Suprapubic skin (tissue), 4 donors: ENCODE measurements around the gene DAAM2.

Source experiments
- EP300 ChIP-seq: sonication (generic); formaldehyde crosslinking; IDR thresholded peaks from one replicate; pipeline ENCODE4 v1.6.1; 2017; ENCODE audit warnings: antibody characterized with exemption
- POLR2AphosphoS5 ChIP-seq, 3 donors: sonication (generic); formaldehyde crosslinking; IDR thresholded peaks; one replicate each; pipeline ENCODE4 v1.6.1; 2017; ENCODE audit warnings: antibody characterized with exemption in 3 of 3

DNA sequence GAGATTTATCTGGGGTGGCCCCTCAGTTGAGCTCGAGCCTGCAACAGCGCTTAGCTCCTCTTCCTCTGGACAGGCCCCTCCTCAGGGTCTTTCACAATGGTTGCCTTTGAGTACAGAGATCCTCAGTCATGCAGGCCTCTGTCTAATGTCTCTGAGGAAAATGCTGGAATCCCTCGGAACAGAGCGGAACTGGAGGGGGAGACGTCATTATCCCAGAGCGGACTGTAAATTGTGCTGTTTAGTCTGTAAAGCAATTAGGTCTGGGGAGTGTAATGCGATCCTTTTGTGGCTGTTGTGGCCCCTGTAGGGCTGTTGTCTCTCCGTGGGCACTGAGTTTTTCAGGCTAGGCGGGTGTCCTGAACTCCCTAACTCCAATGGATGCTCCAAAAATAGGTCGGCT, 15.0 kb upstream of the DAAM2 start:
- TF ChIP-seq EP300: no peak
- no peak for TF ChIP-seq POLR2AphosphoS5 (IDR thresholded peaks at IDR 0.05)
